DMS153 treated with DMSO at 0.1 percent for 48 hours (cell line): ENCODE data around the gene SPATA21.

Experiments
- DNase-seq: peaks from one replicate; lab custom pipeline; 2025; ENCODE audit not compliant: unreplicated experiment; lab: John Stamatoyannopoulos, UW

Gene SPATA21

DNA sequence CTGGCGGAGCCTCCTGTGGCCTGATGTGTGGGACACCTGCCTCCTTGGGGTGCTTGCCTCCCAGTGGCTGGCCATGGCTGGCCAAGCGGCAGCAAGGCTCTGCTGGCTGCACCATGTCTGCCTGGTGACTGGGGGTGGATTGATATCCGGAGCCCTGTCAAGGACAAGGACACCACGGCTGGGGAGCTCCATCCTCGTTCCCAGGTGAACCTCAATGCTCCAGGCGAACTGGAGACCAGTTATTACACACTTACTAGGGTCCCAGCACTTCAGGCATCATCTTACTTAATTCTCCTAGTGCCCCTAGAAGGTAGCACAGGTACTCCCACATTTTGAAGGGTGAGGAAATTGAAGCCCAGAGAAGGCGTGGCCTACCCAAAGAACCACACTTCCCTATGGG lies 15.2 kb downstream of the SPATA21 start:
- no peak for DNase-seq

- no peak for DNase-seq
These were observed 16.0 kb downstream of the SPATA21 start for GRCh38 chr1:16421201-16421600.

- DNase-seq, result no peak
These were observed 16.7 kb downstream of the SPATA21 start for GRCh38 chr1:16420424-16421118.

GRCh38 chr1:16418823-16419425 lies 18.3 kb downstream of the SPATA21 start:
- DNase-seq, result no peak

- no peak for DNase-seq
These were observed 24.0 kb downstream of the SPATA21 start for GRCh38 chr1:16413191-16413590.

- DNase-seq, result no peak
These were observed 26.4 kb downstream of the SPATA21 start for GRCh38 chr1:16410803-16411202.

GRCh38 chr1:16409536-16410152 lies 27.6 kb downstream of the SPATA21 start:
- no peak for DNase-seq

DNA sequence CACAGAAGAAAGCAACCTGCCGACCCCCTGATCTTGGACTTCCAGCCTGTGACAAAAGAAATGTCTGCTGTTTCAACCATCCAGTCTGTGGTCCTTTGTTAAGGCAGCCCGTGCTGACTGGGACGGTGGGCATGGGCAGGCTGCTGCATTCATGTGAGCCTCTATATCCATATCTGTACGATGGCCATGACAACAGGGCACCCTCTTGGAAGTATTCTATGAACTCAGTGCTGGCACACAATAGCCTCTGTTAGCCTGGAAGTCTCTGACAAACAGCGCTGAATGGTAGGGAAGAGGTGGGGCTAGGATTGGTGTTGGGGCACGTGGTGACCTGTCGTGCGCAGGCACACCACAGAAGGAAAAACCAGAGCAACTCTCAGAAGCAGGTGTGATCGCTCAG lies 30.4 kb downstream of the SPATA21 start:
- DNase-seq, result no peak

DNA sequence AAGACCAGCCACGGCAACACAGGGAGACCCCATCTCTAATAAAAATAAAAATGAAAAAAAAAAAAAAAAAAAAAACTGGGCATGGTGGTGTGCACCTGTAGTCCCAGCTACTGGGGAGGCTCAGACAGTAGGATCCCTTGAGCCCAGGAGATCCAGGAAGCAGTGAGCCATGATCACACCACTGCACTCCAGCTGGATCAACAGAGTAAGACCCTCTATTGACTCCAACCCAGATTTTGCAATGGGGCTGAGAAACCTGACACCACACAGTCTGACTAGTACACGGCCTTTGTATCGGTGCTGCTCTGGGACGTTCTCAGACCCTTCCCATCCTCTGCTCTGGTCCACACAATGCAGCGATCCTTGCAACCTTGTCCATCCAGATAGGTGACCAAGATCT lies 31.8 kb downstream of the SPATA21 start:
- no peak for DNase-seq

DNA sequence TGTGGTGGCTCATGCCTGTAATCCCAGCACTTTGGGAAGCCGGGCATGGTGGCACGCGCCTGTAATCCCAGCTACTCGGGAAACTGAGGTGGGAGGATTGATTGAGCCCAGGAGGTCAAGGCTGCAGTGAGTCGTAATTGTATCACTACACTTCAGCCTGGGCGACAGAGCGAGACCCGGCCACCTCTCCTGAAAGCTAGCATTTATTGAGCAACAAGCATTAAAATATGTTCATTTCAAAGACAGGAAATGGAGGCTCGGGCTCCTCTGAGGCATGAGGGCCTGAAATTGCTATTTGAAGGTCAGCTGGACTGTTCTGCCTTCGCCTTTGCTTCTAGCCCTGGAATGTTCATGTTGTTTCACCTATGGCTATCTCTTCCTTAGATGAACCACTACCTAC lies 34.5 kb downstream of the SPATA21 start:
- DNase-seq, result no peak

DNA sequence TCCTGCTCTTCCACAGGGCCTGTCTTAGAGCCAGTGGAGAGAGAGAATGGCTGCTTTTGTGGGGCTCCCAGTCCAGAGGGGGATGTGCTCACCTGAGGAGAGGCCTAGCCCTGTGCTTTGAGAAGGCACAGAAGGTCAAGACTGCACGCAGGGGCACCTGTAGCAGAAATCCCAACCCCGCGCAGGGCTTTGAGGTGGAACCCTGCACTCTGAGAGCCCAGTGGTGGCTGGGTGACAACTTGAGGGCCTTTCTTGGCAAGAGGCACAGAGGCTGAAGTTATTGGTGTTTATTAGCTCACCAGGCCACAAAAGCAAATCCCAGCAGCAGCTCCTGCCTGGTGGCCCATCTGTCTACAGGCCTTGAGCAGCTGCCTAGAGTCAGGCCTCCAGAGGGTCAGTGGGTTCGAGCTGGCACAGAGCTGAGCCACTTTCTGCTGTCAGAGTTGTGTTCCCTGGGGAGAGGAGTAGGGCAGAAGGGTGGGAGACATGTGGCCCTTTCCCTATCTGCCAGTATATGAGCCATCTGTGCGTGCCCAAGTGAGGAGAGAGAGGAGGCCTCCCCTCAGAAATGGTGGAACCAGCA lies 38.8 kb downstream of the SPATA21 start:
- DNase-seq, result no peak

- no peak for DNase-seq
These were observed 40.1 kb downstream of the SPATA21 start for GRCh38 chr1:16397120-16397519.

DNA sequence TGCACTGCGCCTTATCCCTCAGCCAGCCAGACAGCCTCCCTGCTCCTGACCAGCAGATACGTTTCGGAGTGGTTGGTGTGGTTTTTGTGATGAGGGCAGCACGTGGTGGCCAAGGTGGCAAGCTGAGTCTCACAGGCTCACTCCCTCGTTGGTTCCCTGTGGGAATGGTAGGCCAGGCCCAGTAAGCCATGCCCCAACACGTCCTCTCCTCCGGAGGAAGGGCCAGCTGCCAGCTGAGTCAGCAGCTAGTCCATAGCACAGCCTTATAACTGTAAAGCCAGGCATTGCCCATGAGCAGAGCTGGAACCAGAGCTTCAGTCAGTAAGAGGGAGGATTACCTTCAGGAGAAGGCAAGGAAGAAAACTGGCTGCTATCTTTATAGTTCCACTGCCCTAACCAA lies 40.6 kb downstream of the SPATA21 start:
- no peak for DNase-seq

DNA sequence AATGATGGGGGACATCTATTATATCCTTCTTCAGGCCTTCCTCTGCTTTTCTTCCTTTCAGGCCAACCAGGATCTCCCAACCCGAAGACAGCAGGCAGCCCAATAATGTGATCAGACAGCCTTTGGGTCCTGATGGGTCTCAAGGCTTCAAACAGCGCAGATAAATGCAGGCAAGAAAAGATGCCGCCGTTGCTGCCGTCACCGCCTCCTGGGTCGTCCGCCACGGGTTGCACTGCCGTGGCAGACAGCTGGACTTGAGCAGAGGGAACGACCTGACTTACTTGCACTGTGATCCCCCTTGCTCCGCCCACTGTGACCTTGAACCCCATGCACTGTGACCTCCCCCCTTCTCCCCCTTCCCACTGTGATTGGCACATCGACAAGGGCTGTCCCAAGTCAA lies 42.2 kb downstream of the SPATA21 start:
- DNase-seq, result no peak

DNA sequence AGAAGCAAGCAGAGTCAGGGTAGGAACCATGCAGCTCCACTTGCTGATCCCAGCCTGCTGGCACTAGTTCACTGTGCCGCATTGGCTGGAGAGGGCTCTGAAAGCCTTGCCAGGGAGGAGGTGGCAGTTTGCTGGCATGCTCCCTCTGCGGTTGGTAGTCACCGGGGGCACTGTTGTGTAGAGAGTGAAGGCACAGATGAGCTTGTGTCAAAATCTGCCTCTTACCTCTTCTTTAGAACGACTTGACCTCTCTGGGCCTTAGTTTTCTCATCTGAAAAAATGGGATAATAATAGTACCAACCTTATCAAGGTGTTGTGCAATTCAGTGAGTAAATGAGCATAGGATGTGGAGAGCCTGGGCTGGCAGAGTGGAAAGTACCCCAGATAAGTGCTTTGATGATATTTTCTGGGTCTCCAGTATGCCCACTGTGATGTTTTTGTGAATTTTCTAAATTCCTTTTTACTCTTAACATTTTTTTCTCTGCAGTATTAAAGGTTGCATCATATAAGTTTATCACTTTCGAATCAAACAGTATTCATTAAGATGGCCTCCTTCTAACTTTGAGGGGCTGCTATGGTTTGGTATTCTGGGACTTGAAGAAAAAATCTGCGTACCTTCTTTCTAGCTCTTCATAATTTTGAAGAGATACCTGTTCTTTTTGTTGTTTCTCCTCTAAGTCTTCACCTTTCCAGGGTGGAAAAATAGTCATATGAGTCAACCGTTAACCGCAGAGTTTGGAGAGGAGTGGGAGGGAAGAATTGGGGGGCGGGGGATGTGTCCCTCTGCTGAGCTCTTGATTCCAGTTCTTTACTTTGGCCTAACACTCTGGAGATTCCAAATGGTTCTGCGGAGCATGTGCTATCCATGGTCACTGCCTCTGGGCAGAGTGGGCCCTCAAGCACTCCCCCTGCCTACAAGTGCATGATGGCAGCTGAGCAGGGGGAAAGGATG lies 43.4 kb downstream of the SPATA21 start:
- no peak for DNase-seq

- no peak for DNase-seq
These were observed 44.3 kb downstream of the SPATA21 start for GRCh38 chr1:16392740-16393569.

DNA sequence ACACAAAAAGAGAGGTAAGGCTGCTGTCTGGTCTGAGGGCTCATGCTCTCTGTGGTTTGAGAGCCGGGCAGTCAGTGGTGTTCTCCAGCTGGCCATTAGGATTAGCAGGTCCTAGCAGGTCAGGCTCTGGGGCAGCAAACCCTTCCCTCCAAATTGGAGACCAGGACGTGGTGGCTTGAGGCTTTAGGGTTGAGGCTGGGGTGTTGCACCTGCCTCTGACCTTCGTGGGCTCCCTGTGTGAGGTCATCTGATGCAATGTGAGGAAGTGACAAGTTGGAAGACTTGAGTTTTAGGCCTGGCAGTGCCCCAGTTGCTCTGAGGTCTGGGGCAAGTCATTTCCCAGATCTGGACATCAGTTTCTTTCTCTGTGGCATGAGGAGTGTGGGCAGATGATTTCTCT lies 45.8 kb downstream of the SPATA21 start:
- DNase-seq, result no peak

- DNase-seq, result no peak
These were observed 49.7 kb downstream of the SPATA21 start for GRCh38 chr1:16387201-16388188.
